Kidney tubule cell (primary cell): ENCODE results near the gene DBNL.

Experiments used
- DNase-seq: peaks from one replicate; pipeline ENCODE4 v3.0.0-alpha.2; 2018; ENCODE audit warnings: low spot score

DBNL gene

GRCh38 chr7:44100458-44101302, 56.2 kb downstream of the DBNL start:
- DNase-seq = peak; percentile 81

GRCh38 chr7:44101303-44101965, 56.9 kb downstream of the DBNL start:
- no peak for DNase-seq

GRCh38 chr7:44101966-44102845, 57.7 kb downstream of the DBNL start:
- DNase-seq = peak; percentile 44

DNA sequence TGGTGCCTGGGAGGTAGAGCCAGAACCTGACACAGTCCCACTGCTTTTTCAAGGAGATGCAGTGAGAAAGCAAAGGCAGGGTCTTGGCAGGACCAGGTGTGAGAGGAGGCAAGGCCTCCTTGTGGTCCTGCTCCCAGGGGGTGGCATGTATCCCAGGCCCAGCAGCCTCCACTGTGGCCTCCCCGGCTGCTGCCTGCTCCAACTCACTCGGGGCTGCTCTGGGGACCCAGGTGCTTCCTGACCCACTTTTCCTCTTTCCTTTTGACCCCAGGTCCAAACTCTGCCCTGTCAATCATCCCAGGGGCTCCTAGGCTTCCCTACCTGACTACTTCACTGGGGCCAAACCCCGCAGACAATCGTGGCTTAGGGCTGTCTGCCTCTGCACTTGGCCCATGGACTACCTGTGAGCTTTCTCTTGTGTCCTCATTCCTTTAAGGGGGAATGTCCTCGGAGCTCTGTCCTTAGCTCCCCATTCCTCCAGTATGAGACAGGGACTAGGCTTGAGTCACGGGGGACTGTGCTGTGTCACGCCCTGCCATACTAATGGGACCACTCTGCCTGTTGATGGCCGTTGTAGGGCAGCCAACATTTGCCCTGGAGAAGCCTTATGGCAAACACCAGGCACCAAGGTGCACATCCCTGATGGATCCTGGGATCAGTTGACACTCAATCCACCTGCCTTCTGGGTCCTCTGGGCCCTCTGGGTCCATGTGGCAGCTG, 58.5 kb downstream of the DBNL start:
- no peak for DNase-seq

- no peak for DNase-seq
Measured at GRCh38 chr7:44103566-44103922, 59.0 kb downstream of the DBNL start.

DNA sequence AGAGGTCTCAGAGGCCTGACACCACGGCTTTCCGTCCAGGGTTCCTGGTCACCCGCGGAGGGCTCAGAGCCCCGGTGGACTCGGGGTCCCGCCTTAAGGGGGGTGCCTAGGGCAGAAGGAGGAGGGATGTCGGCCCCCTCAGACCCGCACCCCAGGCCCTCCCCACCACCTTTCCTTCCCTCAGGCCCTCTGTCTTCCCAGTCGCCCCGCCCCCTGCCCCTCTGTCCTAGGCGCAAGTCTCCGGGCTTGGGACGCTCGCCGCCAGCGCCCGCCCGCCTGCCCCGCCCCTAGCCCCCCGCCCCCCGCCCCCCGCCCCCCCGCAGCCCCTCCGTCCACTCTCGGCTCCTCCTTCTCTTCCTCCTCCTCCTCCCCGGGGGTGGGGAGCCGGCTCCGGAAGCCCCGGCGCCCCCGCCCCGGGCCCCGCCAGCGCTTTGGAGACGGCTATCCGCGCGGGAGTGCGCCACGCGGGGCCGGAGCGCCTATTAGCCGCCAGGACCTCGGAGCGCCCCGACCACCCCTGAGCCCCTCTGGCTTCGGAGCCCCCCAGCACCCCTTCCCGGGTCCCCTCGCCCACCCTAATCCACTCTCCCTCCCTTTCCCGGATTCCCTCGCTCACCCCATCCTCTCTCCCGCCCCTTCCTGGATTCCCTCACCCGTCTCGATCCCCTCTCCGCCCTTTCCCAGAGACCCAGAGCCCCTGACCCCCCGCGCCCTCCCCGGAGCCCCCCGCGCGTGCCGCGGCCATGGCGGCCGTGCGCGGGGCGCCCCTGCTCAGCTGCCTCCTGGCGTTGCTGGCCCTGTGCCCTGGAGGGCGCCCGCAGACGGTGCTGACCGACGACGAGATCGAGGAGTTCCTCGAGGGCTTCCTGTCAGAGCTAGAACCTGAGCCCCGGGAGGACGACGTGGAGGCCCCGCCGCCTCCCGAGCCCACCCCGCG, 59.7 kb downstream of the DBNL start, which contains the start of gene AEBP1:
AEBP1 (plus strand) TSS at position 423 of the 937 bp plus-strand sequence; CDS start at position 744, 321 bp downstream.
- DNase-seq = peak; percentile 12

DNA sequence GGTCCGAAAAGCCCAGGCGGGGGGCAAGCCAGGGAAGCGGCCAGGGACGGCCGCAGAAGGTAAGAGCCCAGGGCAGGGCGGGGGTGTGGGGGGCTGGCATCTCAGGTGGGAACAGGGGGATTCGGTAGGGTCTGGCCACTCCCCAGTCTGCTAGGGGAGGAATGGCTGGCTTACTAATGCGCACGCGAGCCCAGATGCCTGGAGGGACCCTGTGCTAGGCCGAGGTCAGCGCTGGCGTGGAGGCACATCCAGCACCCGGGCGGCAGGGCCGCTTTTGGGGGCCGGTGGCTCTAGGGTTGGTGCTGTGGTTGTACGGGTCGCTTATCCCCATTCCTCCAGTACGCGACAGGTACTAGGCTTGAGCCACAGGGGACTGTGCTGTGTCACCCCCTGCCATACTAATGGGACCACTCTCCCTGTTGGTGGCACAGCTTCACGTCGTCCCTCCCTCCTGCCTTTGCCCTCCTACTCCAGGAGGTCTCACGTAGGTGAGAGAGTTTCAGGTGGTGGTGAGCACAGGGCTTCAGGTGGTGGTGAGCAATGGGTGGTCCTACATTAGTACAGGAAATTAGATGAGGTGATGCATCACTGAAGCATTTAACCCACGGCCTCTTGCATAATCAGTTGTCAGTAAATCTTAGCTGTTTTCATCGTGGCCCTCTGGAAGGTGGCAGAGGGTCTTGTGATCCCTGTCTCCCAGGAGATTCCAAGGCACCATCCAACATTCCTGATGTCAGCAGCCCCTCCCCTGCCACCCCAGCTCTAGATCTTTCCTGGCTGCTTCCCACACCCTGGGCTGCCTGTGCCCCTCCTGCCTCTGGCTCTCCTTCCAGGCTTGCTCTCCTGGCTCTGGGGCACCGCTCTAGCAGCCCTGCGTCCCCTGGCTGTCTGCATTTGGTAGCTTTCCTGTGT, 60.6 kb downstream of the DBNL start:
- DNase-seq = peak; percentile 72

GRCh38 chr7:44105832-44106231, 61.3 kb downstream of the DBNL start:
- DNase-seq = no peak

- DNase-seq = no peak
Measured at GRCh38 chr7:44106311-44107065, 62.0 kb downstream of the DBNL start.

- no peak for DNase-seq
Measured at GRCh38 chr7:44107116-44107960, 62.8 kb downstream of the DBNL start.

- no peak for DNase-seq
Measured at GRCh38 chr7:44107961-44108767, 63.7 kb downstream of the DBNL start.

GRCh38 chr7:44108768-44109750, 64.6 kb downstream of the DBNL start:
- DNase-seq = no peak

DNA sequence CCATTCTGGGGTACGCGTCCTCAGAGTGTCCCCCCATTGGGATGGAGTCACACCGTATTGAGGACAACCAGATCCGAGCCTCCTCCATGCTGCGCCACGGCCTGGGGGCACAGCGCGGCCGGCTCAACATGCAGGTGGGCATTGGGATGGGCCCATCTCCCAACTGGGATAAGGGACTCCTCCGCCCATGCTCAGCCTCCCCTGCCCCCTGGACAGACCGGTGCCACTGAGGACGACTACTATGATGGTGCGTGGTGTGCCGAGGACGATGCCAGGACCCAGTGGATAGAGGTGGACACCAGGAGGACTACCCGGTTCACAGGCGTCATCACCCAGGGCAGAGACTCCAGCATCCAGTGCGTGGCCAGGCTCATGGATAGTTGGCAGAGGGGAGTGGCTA, 65.5 kb downstream of the DBNL start:
- DNase-seq = no peak

- DNase-seq = no peak
Measured at GRCh38 chr7:44110719-44111635, 66.5 kb downstream of the DBNL start.
